Stimulated activated naive CD8-positive, alpha-beta T cell treated with anti-CD3 and anti-CD28 coated beads, Interleukin-15, Interleukin-2, amounts not matched to agents 100 ng/mL and 50 ng/mL, for 24 hours (primary cell): Measurements from ENCODE around the gene PIAS1.

Source experiments
- H3K27ac Mint-ChIP-seq: one replicate; pipeline ENCODE4 v1.8.0; 2021; ENCODE audit warnings: mild to moderate bottlenecking, mixed read lengths
- H3K27me3 Mint-ChIP-seq: one replicate; pipeline ENCODE4 v1.8.0; 2021; ENCODE audit warnings: mixed read lengths
- H3K36me3 Mint-ChIP-seq: one replicate; pipeline ENCODE4 v1.8.0; 2021; ENCODE audit warnings: low read depth, mixed read lengths
- H3K4me1 Mint-ChIP-seq: one replicate; pipeline ENCODE4 v1.8.0; 2021; ENCODE audit warnings: low read depth, mixed read lengths
- H3K4me3 Mint-ChIP-seq: one replicate; pipeline ENCODE4 v1.8.0; 2021; ENCODE audit warnings: mild to moderate bottlenecking, mixed read lengths
- H3K9me3 Mint-ChIP-seq: one replicate; pipeline ENCODE4 v1.8.0; 2021; ENCODE audit warnings: mixed read lengths

The PIAS1 gene

DNA sequence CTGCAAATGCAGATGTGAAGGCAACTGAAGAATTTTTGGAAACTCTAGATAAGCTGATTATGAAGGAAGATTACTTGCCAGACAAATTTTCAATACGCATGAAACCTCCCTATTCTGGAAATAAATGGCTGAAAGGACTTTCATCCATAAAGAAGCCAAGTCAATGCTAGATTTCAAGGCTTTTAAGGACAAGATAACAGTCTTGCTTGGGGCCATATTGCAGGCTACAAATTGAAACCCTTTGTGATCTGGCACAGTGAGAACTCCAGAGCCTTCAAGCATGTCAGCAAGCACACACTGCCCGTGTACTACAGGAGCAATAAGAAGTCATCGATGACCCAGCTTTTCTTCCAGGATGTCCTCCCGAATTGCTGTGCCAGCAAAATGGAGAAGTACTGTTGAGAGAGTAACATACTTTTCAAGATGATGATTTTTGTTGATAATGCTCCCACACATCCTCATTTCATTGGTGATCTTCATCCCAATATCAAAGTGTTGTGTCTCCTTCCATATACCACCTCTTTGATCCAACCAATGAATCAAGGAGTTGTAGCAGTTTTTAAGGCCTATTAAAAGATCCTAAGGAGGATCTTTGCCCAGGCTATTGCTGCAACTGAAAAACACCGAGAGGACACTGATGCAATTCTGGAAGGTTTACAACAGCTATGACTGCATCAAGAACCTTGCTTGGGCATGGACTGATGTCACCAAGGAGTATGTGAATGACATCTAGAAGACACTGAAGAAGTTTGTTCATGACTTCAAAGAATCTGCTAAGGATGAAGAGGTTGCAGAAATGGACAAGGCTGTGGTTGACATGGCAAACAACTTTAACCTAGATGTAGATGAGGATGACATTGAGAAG, 130.7 kb downstream of the PIAS1 start:
- H3K36me3 Mint-ChIP-seq = peaks cover 75% of the 10 kb centered on the region
- H3K27ac Mint-ChIP-seq = peak overlapping the region; percentile 17

DNA sequence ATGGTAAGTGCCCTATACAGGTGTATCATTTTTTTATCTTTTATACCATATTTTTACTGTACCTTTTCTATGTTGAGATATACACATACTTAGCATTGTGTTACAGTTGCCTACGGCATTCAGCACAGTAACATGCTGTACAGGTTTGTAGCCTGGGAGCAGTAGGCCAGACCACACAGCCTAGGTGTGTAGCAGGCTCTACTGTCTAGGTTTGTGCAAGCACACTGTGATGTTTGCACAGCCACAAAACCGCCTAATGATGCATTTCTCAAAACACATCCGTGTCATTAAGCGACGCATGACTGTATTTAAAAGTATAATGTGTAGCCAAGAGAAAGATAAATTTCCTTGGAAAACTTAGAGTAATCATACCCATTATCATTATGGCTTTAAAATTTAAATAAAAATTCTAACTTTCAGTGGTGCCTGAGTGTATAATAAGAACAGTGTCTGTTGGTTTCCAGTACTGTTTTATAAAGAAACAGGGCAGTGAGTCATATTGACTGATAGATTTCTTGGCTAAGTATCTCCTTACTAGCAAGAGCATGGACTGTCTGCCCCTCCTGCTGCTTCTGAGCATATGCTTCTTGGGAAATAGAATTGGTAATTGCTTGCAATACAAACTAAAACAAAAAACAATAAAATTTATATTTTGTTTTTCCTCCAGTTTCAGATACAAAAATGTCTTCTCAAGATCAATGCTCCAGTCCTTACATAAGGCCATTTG, 132.7 kb downstream of the PIAS1 start:
- Mint-ChIP-seq H3K9me3 (no peaks in the 10 kb centered on the region), H3K4me1 (peaks cover 3% of the 10 kb centered on the region), H3K27ac (no peak overlapping the region), H3K36me3 (peaks cover 68% of the 10 kb centered on the region), H3K4me3 (no peak overlapping the region), H3K27me3 (no peaks in the 10 kb centered on the region)

More for the DNA sequence above, 130.7 kb downstream of the PIAS1 start:
- H3K9me3 Mint-ChIP-seq = no peaks in the 10 kb centered on the region
- H3K4me3 Mint-ChIP-seq = no peak overlapping the region
- peaks cover 3% of the 10 kb centered on the region for H3K4me1 Mint-ChIP-seq
- no peaks in the 10 kb centered on the region for H3K27me3 Mint-ChIP-seq

DNA sequence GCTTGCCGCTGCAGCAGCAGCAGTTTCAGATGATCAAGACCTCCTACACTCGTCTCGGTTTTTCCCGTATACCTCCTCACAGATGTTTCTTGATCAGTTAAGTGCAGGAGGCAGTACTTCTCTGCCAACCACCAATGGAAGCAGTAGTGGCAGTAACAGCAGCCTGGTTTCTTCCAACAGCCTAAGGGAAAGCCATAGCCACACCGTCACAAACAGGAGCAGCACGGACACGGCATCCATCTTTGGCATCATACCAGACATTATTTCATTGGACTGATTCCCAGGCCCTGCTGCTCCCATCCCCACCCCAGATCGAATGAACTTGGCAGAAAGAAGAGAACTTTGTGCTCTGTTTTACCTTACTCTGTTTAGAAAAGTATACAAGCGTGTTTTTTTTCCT, 133.4 kb downstream of the PIAS1 start:
- Mint-ChIP-seq H3K4me1 (peaks cover 3% of the 10 kb centered on the region), H3K9me3 (no peaks in the 10 kb centered on the region), H3K27ac (peak overlapping the region; percentile 64), H3K4me3 (no peak overlapping the region), H3K27me3 (no peaks in the 10 kb centered on the region), H3K36me3 (peaks cover 70% of the 10 kb centered on the region)

DNA sequence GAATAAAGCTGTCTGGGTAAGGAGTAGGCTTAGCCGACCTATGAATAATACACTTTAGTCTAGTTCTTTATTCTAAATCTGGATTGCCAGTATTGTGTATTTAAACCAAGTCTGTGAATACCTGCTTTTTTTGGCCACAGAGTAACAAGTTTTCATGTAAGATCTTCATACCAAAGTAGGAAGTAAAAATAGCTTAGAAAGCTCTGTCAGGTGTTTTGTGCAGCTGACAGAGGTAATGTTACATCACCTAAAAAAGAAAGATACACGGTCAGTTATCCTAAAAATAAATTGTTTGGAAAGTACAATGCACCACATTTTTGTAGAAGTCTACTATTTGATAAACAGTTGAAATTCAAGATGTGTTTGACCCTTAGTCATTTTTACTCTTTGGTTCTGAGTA, 134.5 kb downstream of the PIAS1 start:
- Mint-ChIP-seq H3K27ac (no peak overlapping the region), H3K36me3 (peaks cover 68% of the 10 kb centered on the region), H3K4me1 (peaks cover 3% of the 10 kb centered on the region), H3K9me3 (no peaks in the 10 kb centered on the region), H3K4me3 (no peak overlapping the region), H3K27me3 (no peaks in the 10 kb centered on the region)

DNA sequence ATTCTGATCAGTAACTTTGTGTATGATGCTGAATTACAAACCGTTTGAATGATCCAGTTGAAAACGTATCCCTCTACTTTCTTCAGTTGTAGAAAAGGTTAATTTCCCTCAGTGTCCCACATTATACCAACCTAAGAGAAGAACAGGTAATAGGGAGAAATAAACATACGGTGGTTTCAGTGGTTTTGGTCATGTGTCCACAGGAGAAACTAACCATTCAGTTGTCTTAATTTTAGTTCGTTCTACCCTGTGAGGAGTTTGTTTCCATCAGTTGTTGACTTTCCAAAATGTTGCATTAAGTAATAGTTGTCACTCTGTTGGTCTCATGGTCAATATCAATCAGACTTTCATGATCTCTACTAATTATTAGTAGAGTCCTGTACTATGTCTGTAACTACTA, 135.9 kb downstream of the PIAS1 start:
- Mint-ChIP-seq H3K9me3 (no peaks in the 10 kb centered on the region), H3K4me1 (no peaks in the 10 kb centered on the region), H3K27ac (no peak overlapping the region), H3K27me3 (no peaks in the 10 kb centered on the region), H3K36me3 (peaks cover 66% of the 10 kb centered on the region), H3K4me3 (no peak overlapping the region)

DNA sequence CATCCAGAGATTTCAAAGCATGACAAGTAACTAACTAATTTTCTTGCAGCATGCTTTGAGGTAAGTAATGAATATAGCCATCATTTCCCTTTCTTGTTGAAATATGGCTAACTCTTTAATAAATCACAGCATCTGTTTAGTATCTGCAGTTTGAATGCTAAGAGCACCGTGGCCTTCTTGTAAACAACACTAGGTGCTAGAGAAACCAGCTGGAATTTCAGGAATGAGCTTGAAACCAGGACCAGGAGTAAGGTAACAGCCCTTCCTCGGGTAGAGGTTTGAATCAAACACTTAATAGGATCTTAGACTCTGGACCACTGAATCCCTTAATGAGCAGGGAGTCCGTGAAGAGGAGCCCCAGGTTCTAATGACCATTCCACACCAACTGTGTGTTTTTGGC, 137.4 kb downstream of the PIAS1 start:
- Mint-ChIP-seq H3K4me3 (no peak overlapping the region), H3K27ac (no peak overlapping the region), H3K27me3 (no peaks in the 10 kb centered on the region), H3K4me1 (no peaks in the 10 kb centered on the region), H3K9me3 (no peaks in the 10 kb centered on the region), H3K36me3 (peaks cover 60% of the 10 kb centered on the region)

DNA sequence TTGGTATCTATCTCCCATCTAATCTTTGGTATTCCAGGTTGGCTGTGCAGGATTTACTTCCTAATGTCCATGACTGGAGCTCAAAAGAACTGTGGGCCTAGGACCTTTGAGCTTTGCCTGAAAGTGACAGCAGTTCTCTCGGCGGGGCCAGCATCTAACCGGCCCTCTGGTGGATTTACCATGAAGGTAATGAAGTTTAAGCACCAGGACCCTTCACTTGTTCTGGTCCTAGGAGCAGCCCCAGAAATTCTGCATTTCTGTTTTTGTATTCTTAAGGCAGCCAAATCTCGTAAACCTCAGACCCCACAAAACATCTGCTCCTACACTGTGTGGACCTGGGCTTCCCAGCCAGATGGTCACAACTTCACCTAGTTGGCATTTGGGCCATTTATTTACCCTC, 138.0 kb downstream of the PIAS1 start:
- Mint-ChIP-seq H3K9me3 (no peaks in the 10 kb centered on the region), H3K4me3 (no peak overlapping the region), H3K4me1 (no peaks in the 10 kb centered on the region), H3K27ac (no peak overlapping the region), H3K36me3 (peaks cover 60% of the 10 kb centered on the region), H3K27me3 (no peaks in the 10 kb centered on the region)

DNA sequence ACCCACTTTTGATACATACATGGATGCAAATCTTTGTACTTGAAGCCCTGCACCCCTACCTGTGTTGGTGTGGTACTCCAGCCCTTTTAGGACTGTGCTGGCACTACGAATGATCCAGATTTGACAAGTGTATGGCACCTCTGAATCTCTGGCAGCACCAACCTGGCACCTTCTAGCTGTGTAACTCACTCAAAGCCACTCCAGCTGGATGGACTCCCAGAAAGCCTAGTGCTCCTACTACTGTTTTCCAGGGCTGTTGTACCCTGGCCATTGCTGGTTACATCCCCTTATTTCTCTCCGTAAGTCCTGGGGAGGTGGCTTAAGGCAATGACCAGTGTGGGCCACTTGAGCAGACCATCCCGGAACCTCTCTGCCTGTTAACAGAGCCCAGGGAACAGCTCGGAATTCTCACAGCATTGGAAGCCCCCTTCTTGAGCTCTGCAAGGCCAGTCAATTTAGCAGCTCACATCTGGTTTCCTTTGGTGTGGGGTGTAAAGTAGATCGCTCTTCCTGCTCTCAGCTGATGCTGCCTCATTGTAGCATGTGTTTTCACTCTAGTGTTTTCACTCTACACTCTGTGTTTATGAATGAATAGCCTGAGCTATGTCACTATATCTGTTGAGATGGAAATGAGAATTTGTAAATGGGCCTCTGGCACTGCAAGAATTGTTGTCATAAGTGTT, 138.8 kb downstream of the PIAS1 start:
- H3K36me3 Mint-ChIP-seq = peaks cover 61% of the 10 kb centered on the region
- H3K4me1 Mint-ChIP-seq = no peaks in the 10 kb centered on the region
- H3K9me3 Mint-ChIP-seq = no peaks in the 10 kb centered on the region
- no peaks in the 10 kb centered on the region for H3K27me3 Mint-ChIP-seq
- H3K27ac Mint-ChIP-seq = no peak overlapping the region
- no peak overlapping the region for H3K4me3 Mint-ChIP-seq

DNA sequence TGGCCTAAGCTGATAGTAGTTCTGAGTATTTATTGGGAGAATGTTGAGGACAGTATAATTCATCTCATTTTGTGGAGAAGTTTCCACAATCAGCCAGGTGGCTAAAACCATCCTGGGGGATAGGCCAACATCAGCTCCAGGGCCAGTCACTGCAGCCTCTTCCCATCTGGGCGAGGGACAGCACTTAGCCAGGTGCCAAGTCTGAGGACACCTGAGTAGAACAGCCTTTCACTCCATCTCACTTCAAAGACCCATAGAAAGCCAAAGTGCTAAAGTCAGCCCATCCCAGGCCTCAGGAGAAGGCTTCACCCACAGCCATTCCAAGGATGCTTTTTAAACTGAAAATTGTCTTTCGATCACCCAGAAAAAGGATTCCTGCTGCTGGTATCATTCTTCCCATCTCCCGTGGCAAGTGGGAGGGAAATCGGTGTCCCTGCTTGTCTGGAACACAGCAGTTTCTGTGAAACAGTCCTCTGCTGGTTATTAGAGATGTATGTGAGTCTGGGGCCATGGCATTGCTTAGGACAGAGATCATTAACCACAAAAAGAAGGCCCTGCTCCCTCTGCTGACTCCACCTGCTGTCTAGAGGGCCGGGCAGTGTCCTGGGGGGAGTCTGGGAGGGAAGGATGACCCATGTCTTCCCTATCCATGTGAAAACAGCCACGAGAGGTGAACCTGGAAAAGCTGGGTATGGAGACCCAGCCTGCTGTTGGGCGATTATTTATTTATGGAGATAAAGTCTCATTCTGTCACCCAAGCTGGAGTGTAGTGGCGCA, 141.4 kb downstream of the PIAS1 start:
- Mint-ChIP-seq H3K4me3 (no peak overlapping the region), H3K27ac (peak overlapping the region; percentile 34), H3K4me1 (no peaks in the 10 kb centered on the region), H3K9me3 (no peaks in the 10 kb centered on the region), H3K27me3 (no peaks in the 10 kb centered on the region), H3K36me3 (peaks cover 35% of the 10 kb centered on the region)

DNA sequence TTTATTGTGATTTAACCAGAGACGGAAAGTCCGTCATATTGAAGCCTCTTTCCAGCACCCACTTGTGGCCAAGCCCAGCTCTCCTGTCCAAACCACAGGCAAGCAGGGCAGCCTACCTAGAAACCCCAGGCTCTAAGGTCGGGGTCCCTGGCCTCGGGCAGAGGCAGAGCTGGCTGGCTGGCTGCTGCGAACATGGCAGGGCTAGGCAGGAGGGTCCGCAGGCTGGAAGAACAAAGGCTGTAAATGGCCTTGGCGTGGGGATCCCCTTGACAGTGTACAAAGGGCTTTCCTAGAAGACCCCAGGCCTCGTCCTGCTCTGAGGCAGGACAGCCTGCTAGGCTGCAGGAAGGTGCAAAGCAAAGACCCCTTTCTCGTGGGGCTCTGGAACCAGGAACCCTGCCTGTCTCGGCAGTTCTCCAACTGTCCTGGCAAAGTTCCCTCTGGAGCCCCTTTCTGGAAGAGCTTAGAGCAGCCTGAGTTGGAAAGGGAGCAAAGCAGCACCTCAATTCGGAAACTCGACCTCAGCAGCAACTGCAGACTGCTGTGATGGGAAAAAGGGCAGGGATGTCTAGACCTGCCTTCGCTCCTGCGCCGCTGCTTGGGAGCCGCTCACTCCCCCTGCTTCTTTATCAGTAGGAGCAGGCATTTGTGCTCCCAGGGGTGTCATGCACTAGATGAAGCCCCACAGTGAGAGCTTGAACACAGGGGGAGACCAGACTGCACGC, 142.5 kb downstream of the PIAS1 start:
- no peaks in the 10 kb centered on the region for H3K27me3 Mint-ChIP-seq
- no peaks in the 10 kb centered on the region for H3K4me1 Mint-ChIP-seq
- no peak overlapping the region for H3K27ac Mint-ChIP-seq
- no peaks in the 10 kb centered on the region for H3K9me3 Mint-ChIP-seq
- H3K4me3 Mint-ChIP-seq = no peak overlapping the region
- peaks cover 34% of the 10 kb centered on the region for H3K36me3 Mint-ChIP-seq

DNA sequence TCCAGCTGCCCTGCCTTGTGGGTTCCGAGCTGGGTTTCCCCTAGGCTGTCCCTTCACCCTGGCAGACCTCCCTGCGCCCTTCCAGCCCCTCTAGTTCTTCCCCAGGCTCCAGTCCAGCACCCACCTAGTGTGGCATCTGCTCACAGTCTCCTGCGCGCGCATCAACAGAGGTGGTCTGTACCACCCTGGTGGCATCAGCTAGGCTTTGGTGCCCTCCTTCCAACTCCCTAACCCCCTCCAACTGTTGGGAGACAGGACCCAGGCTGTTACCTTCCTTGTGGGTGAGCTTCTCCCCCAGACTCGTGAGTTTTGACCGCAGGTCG, 143.0 kb downstream of the PIAS1 start:
- H3K27ac Mint-ChIP-seq = no peak overlapping the region
- peaks cover 30% of the 10 kb centered on the region for H3K36me3 Mint-ChIP-seq
- no peak overlapping the region for H3K4me3 Mint-ChIP-seq

DNA sequence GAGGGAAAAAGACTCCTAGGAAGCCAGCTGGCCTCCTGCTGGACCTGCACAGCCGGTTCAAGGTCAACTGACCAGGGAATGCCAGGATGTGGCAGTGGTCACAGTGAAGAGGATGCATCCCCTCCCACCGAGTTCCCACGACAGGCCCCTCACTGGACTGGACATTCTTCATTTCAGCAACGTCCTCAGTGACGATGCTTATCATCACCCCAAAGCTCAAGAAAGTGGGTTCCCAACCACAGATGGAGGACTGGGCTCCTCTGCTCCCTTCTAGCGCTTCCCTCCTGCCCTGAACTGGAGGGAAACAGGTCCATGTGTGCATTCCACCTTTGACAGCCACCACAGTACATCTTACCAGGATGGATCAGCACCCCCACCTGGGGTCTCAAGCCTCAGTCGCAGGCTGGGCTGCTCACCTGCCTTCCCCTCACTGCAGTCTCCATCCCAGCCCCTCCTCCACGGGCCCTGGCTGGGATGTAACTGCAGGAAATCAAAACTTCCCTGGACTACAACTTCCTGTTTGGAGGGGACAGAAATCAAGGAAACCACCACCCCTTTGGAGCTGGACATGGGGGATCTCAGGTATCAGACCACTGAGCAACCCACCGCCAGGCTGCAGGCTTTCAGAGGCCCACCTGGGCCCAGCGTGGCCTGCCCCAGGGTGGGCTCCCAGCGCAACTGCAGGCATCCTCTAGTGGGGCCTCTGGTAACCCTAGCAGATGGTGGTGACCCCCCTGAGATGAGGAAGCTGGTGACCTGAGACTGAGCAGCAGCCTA, 143.7 kb downstream of the PIAS1 start:
- Mint-ChIP-seq H3K36me3 (peaks cover 30% of the 10 kb centered on the region), H3K4me3 (no peak overlapping the region), H3K27ac (peak overlapping the region; percentile 40), H3K4me1 (no peaks in the 10 kb centered on the region), H3K27me3 (no peaks in the 10 kb centered on the region), H3K9me3 (no peaks in the 10 kb centered on the region)

More for the DNA sequence above, 143.0 kb downstream of the PIAS1 start:
- no peaks in the 10 kb centered on the region for H3K27me3 Mint-ChIP-seq
- H3K4me1 Mint-ChIP-seq = no peaks in the 10 kb centered on the region
- no peaks in the 10 kb centered on the region for H3K9me3 Mint-ChIP-seq

DNA sequence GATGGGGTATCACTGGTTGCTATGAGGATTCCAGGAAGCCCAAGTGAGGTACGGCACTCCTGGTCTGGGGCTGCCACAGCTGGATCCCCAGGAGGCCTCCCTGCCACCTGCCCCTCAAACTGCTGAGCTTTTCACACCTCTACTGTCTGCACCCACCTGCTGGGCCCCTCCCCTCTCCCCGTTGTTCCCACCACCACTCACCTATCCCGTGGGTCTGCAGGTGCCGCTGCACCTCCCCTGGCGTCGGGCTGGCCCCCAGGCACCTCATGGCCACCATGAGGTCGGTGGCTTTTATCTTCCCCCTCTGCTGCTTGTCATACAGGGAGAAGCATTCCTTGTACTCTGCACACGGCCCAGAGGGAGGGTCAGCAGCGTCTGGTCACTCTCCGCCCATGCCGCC, 145.2 kb downstream of the PIAS1 start:
- H3K27ac Mint-ChIP-seq = no peak overlapping the region
- H3K36me3 Mint-ChIP-seq = peaks cover 17% of the 10 kb centered on the region
- no peaks in the 10 kb centered on the region for H3K4me1 Mint-ChIP-seq
- no peaks in the 10 kb centered on the region for H3K9me3 Mint-ChIP-seq
- H3K4me3 Mint-ChIP-seq = no peak overlapping the region
- H3K27me3 Mint-ChIP-seq = no peaks in the 10 kb centered on the region
